HepG2 (cell line): Measurements from ENCODE around the gene C1orf159. TPM values are rescaled to one million over a fixed set of nuclear protein-coding genes. Genes with fewer than 3 reads are reported as not detected.
A peak's percentile ranks its signal among the peaks of the same experiment; 100 is the strongest.

ENCODE experiments used
- DR1 ChIP-seq: sonication (generic); formaldehyde crosslinking; IDR thresholded peaks from 2 replicates; pipeline ENCODE4 v1.8.0; 2021; ENCODE audit warnings: mild to moderate bottlenecking, missing genetic modification reagents, inconsistent platforms
- GATAD2A ChIP-seq: IDR thresholded peaks from 2 replicates; pipeline ENCODE4 v1.6.1; 2016
- HNRNPL ChIP-seq: fragments of 200-400 bp; formaldehyde crosslinking; IDR thresholded peaks from 2 replicates; pipeline ENCODE4 v1.6.1; 2017; ENCODE audit warnings: mild to moderate bottlenecking, low read depth, low read length
- KDM1A ChIP-seq: IDR thresholded peaks from 2 replicates; pipeline ENCODE4 v1.6.1; 2016; ENCODE audit warnings: missing compliant biosample characterization
- MBNL3 ChIP-seq: fragments of 250-450 bp; sonication (Bioruptor Pico); conservative IDR thresholded peaks from 2 replicates; pipeline ENCODE4 v1.8.0; 2022; ENCODE audit warnings: mild to moderate bottlenecking, inconsistent platforms
- NFRKB ChIP-seq: fragments of 450-650 bp; IDR thresholded peaks from 2 replicates; pipeline ENCODE4 v1.6.1; 2017
- NRL ChIP-seq: sonication (generic); formaldehyde crosslinking; IDR thresholded peaks from 2 replicates; pipeline ENCODE4 v1.5.0; 2020; ENCODE audit warnings: missing genetic modification reagents, mild to moderate bottlenecking, moderate library complexity, borderline replicate concordance
- ZNF660 ChIP-seq: sonication (generic); formaldehyde crosslinking; IDR thresholded peaks from 2 replicates; pipeline ENCODE4 v1.5.1; 2020; ENCODE audit warnings: mild to moderate bottlenecking, low read depth, missing genetic modification reagents, borderline replicate concordance
- ZNF761 ChIP-seq: sonication (generic); formaldehyde crosslinking; conservative IDR thresholded peaks from 2 replicates; pipeline ENCODE4 v1.4.0; 2020; ENCODE audit warnings: mild to moderate bottlenecking, missing genetic modification reagents
- polyA plus RNA-seq, 8 experiments: library from polyadenylated mRNA; depleted of rRNA in 3 of 8; stranded (reverse) in 7 of 8; unstranded in 1 of 8; fragments of >200 nt; fragmentation: Illumina TruSeq in 4 of 8; extraction: Trizol in 4 of 8; gene quantifications; 2 replicates each; pipeline versions ENCODE4 v1.2.1 to v1.2.3, GENCODE V29; 2011 to 2016; ENCODE audit warnings: low read depth in 4 of 8, missing spikeins in 1 of 8, mixed read lengths in 1 of 8; ENCODE audit not compliant: insufficient read depth in 1 of 8
- total RNA-seq, 5 experiments: library from RNA; depleted of rRNA; stranded (reverse); fragments of >200 nt; fragmentation: Illumina TruSeq; extraction: Trizol; gene quantifications; 2 replicates each; pipeline ENCODE4 v1.2.3, GENCODE V29; 2016; ENCODE audit warnings: low read depth in 1 of 5
- TF ChIP-seq, protein P1 (sequence below): IDR thresholded peaks from 2 replicates; pipeline ENCODE4 v1.6.1; 2016; ENCODE audit warnings: low read depth, missing genetic modification reagents, missing compliant biosample characterization
- TF ChIP-seq, protein P2 (sequence below): sonication (generic); formaldehyde crosslinking; IDR thresholded peaks from 2 replicates; pipeline ENCODE4 v1.5.0; 2020; ENCODE audit warnings: mild to moderate bottlenecking, missing genetic modification reagents
- TF ChIP-seq, protein P3 (sequence below): sonication (generic); formaldehyde crosslinking; IDR thresholded peaks from 2 replicates; pipeline ENCODE4 v1.9.0; 2022; ENCODE audit warnings: low read depth, missing genetic modification reagents
- TF ChIP-seq, protein P4 (sequence below): IDR thresholded peaks from 2 replicates; pipeline ENCODE4 v1.6.1; 2012; ENCODE audit warnings: inconsistent platforms
- TF ChIP-seq, protein P5 (sequence below): sonication (generic); formaldehyde crosslinking; conservative IDR thresholded peaks from 2 replicates; pipeline ENCODE4 v1.8.1; 2023; ENCODE audit warnings: missing genetic modification reagents

The C1orf159 gene
- total and polyA plus RNA-seq, 2 of the 13 experiments (the other 11 are each of a cell fraction or from before 2014, with no cell fraction given), result 3.8 to 6.7 TPM

DNA sequence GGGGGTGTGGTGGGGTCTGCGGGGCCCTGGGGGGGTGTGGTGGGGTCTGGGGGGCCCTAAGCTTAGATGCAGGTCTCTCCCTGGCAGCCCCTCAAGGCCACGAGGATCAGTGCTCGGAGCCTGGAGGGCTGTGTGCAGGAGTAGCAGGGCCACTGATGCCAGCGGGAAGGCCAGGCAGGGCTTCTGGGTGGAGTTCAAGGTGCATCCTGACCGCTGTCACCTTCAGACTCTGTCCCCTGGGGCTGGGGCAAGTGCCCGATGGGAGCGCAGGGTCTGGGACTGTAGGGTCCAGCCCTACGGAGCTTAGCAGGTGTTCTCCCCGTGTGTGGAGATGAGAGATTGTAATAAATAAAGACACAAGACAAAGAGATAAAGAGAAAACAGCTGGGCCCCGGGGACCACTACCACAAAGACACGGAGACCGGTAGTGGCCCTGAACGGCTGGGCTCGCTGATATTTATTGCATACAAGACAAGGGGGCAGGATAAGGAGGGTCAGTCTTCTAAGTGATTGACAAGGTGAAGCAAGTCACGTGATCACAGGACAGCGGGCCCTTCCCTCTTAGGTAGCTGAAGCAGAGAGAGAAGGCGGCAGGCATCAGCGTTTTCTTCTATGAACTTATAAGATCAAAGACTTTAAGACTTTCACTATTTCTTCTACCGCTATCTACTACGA lies 50.5 kb downstream of the C1orf159 start (continued):
- TF ChIP-seq, protein P1, sequence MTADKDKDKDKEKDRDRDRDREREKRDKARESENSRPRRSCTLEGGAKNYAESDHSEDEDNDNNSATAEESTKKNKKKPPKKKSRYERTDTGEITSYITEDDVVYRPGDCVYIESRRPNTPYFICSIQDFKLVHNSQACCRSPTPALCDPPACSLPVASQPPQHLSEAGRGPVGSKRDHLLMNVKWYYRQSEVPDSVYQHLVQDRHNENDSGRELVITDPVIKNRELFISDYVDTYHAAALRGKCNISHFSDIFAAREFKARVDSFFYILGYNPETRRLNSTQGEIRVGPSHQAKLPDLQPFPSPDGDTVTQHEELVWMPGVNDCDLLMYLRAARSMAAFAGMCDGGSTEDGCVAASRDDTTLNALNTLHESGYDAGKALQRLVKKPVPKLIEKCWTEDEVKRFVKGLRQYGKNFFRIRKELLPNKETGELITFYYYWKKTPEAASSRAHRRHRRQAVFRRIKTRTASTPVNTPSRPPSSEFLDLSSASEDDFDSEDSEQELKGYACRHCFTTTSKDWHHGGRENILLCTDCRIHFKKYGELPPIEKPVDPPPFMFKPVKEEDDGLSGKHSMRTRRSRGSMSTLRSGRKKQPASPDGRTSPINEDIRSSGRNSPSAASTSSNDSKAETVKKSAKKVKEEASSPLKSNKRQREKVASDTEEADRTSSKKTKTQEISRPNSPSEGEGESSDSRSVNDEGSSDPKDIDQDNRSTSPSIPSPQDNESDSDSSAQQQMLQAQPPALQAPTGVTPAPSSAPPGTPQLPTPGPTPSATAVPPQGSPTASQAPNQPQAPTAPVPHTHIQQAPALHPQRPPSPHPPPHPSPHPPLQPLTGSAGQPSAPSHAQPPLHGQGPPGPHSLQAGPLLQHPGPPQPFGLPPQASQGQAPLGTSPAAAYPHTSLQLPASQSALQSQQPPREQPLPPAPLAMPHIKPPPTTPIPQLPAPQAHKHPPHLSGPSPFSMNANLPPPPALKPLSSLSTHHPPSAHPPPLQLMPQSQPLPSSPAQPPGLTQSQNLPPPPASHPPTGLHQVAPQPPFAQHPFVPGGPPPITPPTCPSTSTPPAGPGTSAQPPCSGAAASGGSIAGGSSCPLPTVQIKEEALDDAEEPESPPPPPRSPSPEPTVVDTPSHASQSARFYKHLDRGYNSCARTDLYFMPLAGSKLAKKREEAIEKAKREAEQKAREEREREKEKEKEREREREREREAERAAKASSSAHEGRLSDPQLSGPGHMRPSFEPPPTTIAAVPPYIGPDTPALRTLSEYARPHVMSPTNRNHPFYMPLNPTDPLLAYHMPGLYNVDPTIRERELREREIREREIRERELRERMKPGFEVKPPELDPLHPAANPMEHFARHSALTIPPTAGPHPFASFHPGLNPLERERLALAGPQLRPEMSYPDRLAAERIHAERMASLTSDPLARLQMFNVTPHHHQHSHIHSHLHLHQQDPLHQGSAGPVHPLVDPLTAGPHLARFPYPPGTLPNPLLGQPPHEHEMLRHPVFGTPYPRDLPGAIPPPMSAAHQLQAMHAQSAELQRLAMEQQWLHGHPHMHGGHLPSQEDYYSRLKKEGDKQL (CRISPR knock-in tag), result no peak
- TF ChIP-seq ZNF660 (CRISPR knock-in tag), result no peak
- 0 out of 2 replicates have a peak, but pooled peaks have one; percentile 52 for TF ChIP-seq HNRNPL
- no peak for TF ChIP-seq NFRKB
- peak; percentile 30; the same call in 1 of the 2 replicates for TF ChIP-seq GATAD2A (CRISPR knock-in tag)
- TF ChIP-seq, protein P2, sequence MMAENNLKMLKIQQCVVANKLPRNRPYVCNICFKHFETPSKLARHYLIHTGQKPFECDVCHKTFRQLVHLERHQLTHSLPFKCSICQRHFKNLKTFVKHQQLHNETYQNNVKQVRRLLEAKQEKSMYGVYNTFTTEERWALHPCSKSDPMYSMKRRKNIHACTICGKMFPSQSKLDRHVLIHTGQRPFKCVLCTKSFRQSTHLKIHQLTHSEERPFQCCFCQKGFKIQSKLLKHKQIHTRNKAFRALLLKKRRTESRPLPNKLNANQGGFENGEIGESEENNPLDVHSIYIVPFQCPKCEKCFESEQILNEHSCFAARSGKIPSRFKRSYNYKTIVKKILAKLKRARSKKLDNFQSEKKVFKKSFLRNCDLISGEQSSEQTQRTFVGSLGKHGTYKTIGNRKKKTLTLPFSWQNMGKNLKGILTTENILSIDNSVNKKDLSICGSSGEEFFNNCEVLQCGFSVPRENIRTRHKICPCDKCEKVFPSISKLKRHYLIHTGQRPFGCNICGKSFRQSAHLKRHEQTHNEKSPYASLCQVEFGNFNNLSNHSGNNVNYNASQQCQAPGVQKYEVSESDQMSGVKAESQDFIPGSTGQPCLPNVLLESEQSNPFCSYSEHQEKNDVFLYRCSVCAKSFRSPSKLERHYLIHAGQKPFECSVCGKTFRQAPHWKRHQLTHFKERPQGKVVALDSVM (CRISPR knock-in tag), result no peak
- TF ChIP-seq, protein P3, sequence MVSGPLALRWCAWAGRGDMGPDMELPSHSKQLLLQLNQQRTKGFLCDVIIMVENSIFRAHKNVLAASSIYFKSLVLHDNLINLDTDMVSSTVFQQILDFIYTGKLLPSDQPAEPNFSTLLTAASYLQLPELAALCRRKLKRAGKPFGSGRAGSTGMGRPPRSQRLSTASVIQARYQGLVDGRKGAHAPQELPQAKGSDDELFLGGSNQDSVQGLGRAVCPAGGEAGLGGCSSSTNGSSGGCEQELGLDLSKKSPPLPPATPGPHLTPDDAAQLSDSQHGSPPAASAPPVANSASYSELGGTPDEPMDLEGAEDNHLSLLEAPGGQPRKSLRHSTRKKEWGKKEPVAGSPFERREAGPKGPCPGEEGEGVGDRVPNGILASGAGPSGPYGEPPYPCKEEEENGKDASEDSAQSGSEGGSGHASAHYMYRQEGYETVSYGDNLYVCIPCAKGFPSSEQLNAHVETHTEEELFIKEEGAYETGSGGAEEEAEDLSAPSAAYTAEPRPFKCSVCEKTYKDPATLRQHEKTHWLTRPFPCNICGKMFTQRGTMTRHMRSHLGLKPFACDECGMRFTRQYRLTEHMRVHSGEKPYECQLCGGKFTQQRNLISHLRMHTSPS (CRISPR knock-in tag), result peak; percentile 43; the same call in 1 of the 2 replicates
- TF ChIP-seq DR1 (CRISPR knock-in tag), result no peak
- TF ChIP-seq, protein P4, sequence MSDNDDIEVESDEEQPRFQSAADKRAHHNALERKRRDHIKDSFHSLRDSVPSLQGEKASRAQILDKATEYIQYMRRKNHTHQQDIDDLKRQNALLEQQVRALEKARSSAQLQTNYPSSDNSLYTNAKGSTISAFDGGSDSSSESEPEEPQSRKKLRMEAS, result peak; percentile 48; the same call in 1 of the 2 replicates
- no peak for TF ChIP-seq ZNF761 (CRISPR knock-in tag)
- TF ChIP-seq KDM1A (CRISPR knock-in tag), result 0 out of 2 replicates have a peak, but pooled peaks have one; percentile 40
- TF ChIP-seq NRL (CRISPR knock-in tag), result 0 out of 2 replicates have a peak, but pooled peaks have one; percentile 33
- no peak for TF ChIP-seq MBNL3 (CRISPR knock-in tag)
- TF ChIP-seq, protein P5, sequence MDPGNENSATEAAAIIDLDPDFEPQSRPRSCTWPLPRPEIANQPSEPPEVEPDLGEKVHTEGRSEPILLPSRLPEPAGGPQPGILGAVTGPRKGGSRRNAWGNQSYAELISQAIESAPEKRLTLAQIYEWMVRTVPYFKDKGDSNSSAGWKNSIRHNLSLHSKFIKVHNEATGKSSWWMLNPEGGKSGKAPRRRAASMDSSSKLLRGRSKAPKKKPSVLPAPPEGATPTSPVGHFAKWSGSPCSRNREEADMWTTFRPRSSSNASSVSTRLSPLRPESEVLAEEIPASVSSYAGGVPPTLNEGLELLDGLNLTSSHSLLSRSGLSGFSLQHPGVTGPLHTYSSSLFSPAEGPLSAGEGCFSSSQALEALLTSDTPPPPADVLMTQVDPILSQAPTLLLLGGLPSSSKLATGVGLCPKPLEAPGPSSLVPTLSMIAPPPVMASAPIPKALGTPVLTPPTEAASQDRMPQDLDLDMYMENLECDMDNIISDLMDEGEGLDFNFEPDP (CRISPR knock-in tag), result no peak
